GM12892 (cell line): ENCODE results near the gene TCP1.
"Not testable (repeated sequence)": the region's sequence is repeated elsewhere in the genome, so short reads cannot be mapped to it uniquely, and the experiment has no call there.

Source experiments
- POLR2A ChIP-seq: IDR thresholded peaks from 2 replicates; pipeline ENCODE4 v1.6.1; 2011; ENCODE audit warnings: low read depth, low read length, control low read depth
- POLR2AphosphoS5 ChIP-seq: IDR thresholded peaks from 2 replicates; pipeline ENCODE4 v1.6.1; 2011; ENCODE audit warnings: low read depth, low read length, control low read depth

GRCh38 chr6:159732550-159732949 lies 56.9 kb downstream of the TCP1 start:
- not testable (repeated sequence) for TF ChIP-seq POLR2AphosphoS5, POLR2A
